ENCODE data around the gene WDR46. TPM values are rescaled to one million over a fixed set of nuclear protein-coding genes. Genes with fewer than 3 reads are reported as not detected.

Gene WDR46
- total RNA-seq, 1 donor from 2014 or later = 67.9 TPM

DNA sequence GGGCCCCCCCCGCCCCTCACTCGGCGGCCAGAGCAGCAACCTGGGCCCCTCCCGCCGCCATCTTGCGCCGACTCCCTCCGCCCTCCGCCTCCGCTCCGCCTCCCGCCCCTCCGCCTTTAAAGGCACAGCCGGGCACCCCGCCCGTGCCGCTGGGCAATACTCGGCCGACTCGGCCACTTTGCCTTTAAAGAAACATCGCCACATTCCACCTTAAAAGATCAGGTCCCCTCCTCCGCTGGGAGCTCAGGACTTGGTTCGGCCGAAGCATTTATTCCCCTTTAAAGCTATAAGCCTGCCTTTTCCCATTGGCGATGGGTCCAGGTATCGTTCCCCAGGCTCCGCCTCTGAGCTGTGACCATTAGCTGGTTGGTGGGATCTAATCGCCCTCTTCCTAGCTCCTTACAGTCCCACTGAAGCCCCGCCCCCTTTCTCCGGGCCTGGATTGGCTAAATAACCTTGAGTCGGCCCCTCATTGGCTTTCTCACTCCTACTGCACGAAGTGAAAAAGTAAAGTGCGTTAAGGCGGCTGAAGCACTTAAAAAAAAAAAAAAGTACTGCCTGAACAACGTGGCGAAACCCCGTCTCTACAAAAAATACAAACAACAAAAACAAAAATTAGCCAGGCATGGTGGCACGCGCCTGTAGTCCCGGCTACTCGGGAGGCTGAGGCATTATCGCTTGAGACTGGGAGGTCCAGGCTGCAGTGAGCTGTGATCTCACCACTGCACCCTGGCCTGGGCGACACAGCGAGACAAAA lies 28.8 kb upstream of the WDR46 start, which contains the start of gene ZBTB22:
Gene ZBTB22, minus strand, starts transcription at position 76 of the 757 bp plus-strand sequence. CDS start 828 bp downstream, outside the sequence.
- TF ChIP-seq, protein P1, sequence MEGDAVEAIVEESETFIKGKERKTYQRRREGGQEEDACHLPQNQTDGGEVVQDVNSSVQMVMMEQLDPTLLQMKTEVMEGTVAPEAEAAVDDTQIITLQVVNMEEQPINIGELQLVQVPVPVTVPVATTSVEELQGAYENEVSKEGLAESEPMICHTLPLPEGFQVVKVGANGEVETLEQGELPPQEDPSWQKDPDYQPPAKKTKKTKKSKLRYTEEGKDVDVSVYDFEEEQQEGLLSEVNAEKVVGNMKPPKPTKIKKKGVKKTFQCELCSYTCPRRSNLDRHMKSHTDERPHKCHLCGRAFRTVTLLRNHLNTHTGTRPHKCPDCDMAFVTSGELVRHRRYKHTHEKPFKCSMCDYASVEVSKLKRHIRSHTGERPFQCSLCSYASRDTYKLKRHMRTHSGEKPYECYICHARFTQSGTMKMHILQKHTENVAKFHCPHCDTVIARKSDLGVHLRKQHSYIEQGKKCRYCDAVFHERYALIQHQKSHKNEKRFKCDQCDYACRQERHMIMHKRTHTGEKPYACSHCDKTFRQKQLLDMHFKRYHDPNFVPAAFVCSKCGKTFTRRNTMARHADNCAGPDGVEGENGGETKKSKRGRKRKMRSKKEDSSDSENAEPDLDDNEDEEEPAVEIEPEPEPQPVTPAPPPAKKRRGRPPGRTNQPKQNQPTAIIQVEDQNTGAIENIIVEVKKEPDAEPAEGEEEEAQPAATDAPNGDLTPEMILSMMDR (conservative IDR thresholded peaks at IDR 0.05; ENCODE audit: low read depth, low read length) = no peak
- peak within 1 kb of the TSS; percentile 61 for H3K4me3 ChIP-seq (ENCODE audit: low read depth, low read length)
- peak; percentile 97 for DNase-seq (ENCODE audit: low read depth)

DNA sequence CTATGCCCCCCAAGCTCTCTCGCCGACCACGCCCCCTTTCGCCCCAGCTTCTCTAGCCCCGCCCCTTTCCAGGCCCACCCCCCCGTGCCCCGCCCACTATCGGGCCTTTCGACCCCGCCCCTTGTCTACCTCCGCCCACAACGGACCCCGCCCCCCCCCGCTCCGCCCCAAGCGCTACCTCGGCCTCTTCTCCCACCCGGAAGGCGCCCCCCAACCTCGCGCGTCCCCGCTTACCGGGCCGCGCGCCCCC lies 28.3 kb upstream of the WDR46 start:
- DNase-seq (ENCODE audit: low read depth) = no peak
- peak overlapping the region; percentile 61 for H3K4me3 ChIP-seq (ENCODE audit: low read depth, low read length)
- TF ChIP-seq, protein P1 (conservative IDR thresholded peaks at IDR 0.05; ENCODE audit: low read depth, low read length) = no peak

GRCh38 chr6:33316603-33317418 lies 27.8 kb upstream of the WDR46 start:
- TF ChIP-seq, protein P1 (conservative IDR thresholded peaks at IDR 0.05; ENCODE audit: low read depth, low read length) = no peak
- peak overlapping the region; percentile 61 for H3K4me3 ChIP-seq (ENCODE audit: low read depth, low read length)
- DNase-seq (ENCODE audit: low read depth) = no peak

- TF ChIP-seq, protein P1 (conservative IDR thresholded peaks at IDR 0.05; ENCODE audit: low read depth, low read length) = no peak
- no peak overlapping the region for H3K4me3 ChIP-seq (ENCODE audit: low read depth, low read length)
- no peak for DNase-seq (ENCODE audit: low read depth)
Observed at GRCh38 chr6:33315793-33316602, 27.0 kb upstream of the WDR46 start.

GRCh38 chr6:33314943-33315792 lies 26.1 kb upstream of the WDR46 start:
- H3K4me3 ChIP-seq (ENCODE audit: low read depth, low read length) = peak overlapping the region; percentile 74
- no peak for DNase-seq (ENCODE audit: low read depth)
- TF ChIP-seq, protein P1 (conservative IDR thresholded peaks at IDR 0.05; ENCODE audit: low read depth, low read length) = no peak

GRCh38 chr6:33314515-33314942 lies 25.5 kb upstream of the WDR46 start:
- TF ChIP-seq, protein P1 (conservative IDR thresholded peaks at IDR 0.05; ENCODE audit: low read depth, low read length) = no peak
- DNase-seq (ENCODE audit: low read depth) = no peak
- peak overlapping the region; percentile 74 for H3K4me3 ChIP-seq (ENCODE audit: low read depth, low read length)
